HepG2 (cell line): ENCODE measurements around the gene CSTF2. TPM values are rescaled to one million over a fixed set of nuclear protein-coding genes. Genes with fewer than 3 reads are reported as not detected.

Experiments used
- GTF2F1 ChIP-seq: fragments of 150-350 bp; IDR thresholded peaks from 2 replicates; pipeline ENCODE4 v1.6.1; 2014; ENCODE audit warnings: low read length
- HDAC2 ChIP-seq: sonication (generic); formaldehyde crosslinking; IDR thresholded peaks from 2 replicates; pipeline ENCODE4 v1.4.0; 2020; ENCODE audit warnings: missing genetic modification reagents
- IRX3 ChIP-seq: sonication (generic); formaldehyde crosslinking; IDR thresholded peaks from 2 replicates; pipeline ENCODE4 v1.8.1; 2023; ENCODE audit warnings: mild to moderate bottlenecking, low read depth, missing genetic modification reagents, borderline replicate concordance
- MAFK ChIP-seq, 2 experiments: IDR thresholded peaks in 1 of 2; conservative IDR thresholded peaks in 1 of 2; 2 replicates each; pipeline ENCODE4 v1.6.1; 2011; ENCODE audit warnings: improper control_type of control experiment in 2 of 2, low read length in 2 of 2
- NFATC3 ChIP-seq: sonication (generic); formaldehyde crosslinking; IDR thresholded peaks from 2 replicates; pipeline ENCODE4 v1.5.1; 2020; ENCODE audit warnings: mild to moderate bottlenecking, missing genetic modification reagents
- SCMH1 ChIP-seq: sonication (generic); formaldehyde crosslinking; IDR thresholded peaks from 2 replicates; pipeline ENCODE4 v1.9.0; 2021; ENCODE audit warnings: missing genetic modification reagents, mild to moderate bottlenecking, borderline replicate concordance
- SETDB1 ChIP-seq: sonication (generic); formaldehyde crosslinking; IDR thresholded peaks from 2 replicates; pipeline ENCODE4 v1.5.1; 2020; ENCODE audit warnings: missing genetic modification reagents, mild to moderate bottlenecking, borderline replicate concordance
- ZIK1 ChIP-seq: sonication (generic); formaldehyde crosslinking; IDR thresholded peaks from 2 replicates; pipeline ENCODE4 v1.5.0; 2020; ENCODE audit warnings: mild to moderate bottlenecking, low read depth, missing genetic modification reagents, borderline replicate concordance
- ZNF33A ChIP-seq: sonication (generic); formaldehyde crosslinking; IDR thresholded peaks from 2 replicates; pipeline ENCODE4 v1.5.1; 2020; ENCODE audit warnings: missing genetic modification reagents, mild to moderate bottlenecking, moderate library complexity, borderline replicate concordance
- ZNF383 ChIP-seq: sonication (generic); formaldehyde crosslinking; IDR thresholded peaks from 2 replicates; pipeline ENCODE4 v1.4.0; 2020; ENCODE audit warnings: missing genetic modification reagents, mild to moderate bottlenecking, borderline replicate concordance
- ZNF614 ChIP-seq: IDR thresholded peaks from 2 replicates; pipeline ENCODE4 v1.6.1; 2018; ENCODE audit warnings: missing biosample characterization, missing genetic modification reagents, inconsistent platforms, borderline replicate concordance
- ZNF841 ChIP-seq: sonication (generic); formaldehyde crosslinking; IDR thresholded peaks from 2 replicates; pipeline ENCODE4 v1.8.1; 2023; ENCODE audit warnings: missing genetic modification reagents, borderline replicate concordance
- polyA plus RNA-seq, 8 experiments: library from polyadenylated mRNA; depleted of rRNA in 3 of 8; stranded (reverse) in 7 of 8; unstranded in 1 of 8; fragments of >200 nt; fragmentation: Illumina TruSeq in 4 of 8; extraction: Trizol in 4 of 8; gene quantifications; 2 replicates each; pipeline versions ENCODE4 v1.2.1 to v1.2.3, GENCODE V29; 2011 to 2016; ENCODE audit warnings: low read depth in 4 of 8, missing spikeins in 1 of 8, mixed read lengths in 1 of 8; ENCODE audit not compliant: insufficient read depth in 1 of 8
- total RNA-seq, 5 experiments: library from RNA; depleted of rRNA; stranded (reverse); fragments of >200 nt; fragmentation: Illumina TruSeq; extraction: Trizol; gene quantifications; 2 replicates each; pipeline ENCODE4 v1.2.3, GENCODE V29; 2016; ENCODE audit warnings: low read depth in 1 of 5
- TF ChIP-seq, protein P1 (sequence below): sonication (generic); formaldehyde crosslinking; IDR thresholded peaks from 2 replicates; pipeline ENCODE4 v1.5.0; 2020; ENCODE audit warnings: missing genetic modification reagents, mild to moderate bottlenecking, borderline replicate concordance
- TF ChIP-seq, protein P2 (sequence below): sonication (generic); formaldehyde crosslinking; conservative IDR thresholded peaks from 2 replicates; pipeline ENCODE4 v1.8.0; 2022; ENCODE audit warnings: mild to moderate bottlenecking, moderate library complexity, missing genetic modification reagents
- TF ChIP-seq, protein P3 (sequence below): sonication (generic); formaldehyde crosslinking; IDR thresholded peaks from 2 replicates; pipeline ENCODE4 v1.4.0; 2020; ENCODE audit warnings: mild to moderate bottlenecking, missing genetic modification reagents
- TF ChIP-seq, protein P4 (sequence below): sonication (generic); formaldehyde crosslinking; IDR thresholded peaks from 2 replicates; pipeline ENCODE4 v1.4.0; 2020; ENCODE audit warnings: mild to moderate bottlenecking, missing genetic modification reagents
- TF ChIP-seq, protein P5 (sequence below): sonication (generic); formaldehyde crosslinking; IDR thresholded peaks from 2 replicates; pipeline ENCODE4 v1.4.0; 2020; ENCODE audit warnings: missing genetic modification reagents
- TF ChIP-seq, protein P6 (sequence below): IDR thresholded peaks from 2 replicates; pipeline ENCODE4 v1.6.1; 2016; ENCODE audit warnings: missing compliant biosample characterization, missing genetic modification reagents, borderline replicate concordance

CSTF2 gene
- total and polyA plus RNA-seq, 2 of the 13 experiments (the other 11 are each of a cell fraction or from before 2014, with no cell fraction given) = 19.7 to 26.7 TPM

DNA sequence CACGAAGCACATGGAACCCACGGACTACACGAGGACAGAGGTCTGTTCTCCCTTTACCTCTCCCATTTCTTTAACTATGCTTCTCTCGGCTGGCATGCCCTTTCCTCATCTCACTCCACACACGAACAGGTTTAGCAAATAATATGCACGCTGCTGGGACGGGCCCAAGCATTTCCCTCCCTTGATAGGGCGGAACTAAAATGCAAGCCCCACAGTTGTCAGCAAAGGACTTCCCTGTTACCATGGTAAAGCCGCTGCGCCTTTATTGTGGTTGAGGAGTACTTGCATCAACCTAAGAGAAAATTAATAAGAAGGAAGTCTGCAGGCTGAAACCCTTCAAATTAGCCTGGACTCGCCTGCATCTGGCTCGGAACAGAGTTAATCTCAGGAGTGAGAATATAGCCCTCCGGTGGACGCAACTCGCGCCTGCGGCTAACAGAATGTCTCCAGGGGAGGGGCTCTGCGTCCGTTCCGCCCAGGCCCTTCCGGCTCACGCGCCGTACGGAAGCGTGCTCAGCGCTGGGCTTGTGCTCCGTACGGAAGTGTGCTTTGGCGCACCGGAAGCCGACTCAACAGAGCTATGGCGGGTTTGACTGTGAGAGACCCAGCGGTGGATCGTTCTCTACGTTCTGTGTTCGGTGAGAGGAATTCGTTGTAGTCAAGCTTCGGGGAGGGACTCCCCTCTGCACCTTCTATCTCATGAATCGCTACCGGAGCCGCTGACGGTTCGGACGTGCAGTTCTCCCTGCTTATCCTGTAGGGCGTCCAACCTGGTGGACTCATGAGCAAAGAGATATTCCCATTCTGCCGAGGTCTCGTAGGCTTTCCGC, at the start of gene CSTF2 (continued):
- TF ChIP-seq, protein P1, sequence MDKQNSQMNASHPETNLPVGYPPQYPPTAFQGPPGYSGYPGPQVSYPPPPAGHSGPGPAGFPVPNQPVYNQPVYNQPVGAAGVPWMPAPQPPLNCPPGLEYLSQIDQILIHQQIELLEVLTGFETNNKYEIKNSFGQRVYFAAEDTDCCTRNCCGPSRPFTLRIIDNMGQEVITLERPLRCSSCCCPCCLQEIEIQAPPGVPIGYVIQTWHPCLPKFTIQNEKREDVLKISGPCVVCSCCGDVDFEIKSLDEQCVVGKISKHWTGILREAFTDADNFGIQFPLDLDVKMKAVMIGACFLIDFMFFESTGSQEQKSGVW (CRISPR knock-in tag) = no peak
- TF ChIP-seq, protein P2, sequence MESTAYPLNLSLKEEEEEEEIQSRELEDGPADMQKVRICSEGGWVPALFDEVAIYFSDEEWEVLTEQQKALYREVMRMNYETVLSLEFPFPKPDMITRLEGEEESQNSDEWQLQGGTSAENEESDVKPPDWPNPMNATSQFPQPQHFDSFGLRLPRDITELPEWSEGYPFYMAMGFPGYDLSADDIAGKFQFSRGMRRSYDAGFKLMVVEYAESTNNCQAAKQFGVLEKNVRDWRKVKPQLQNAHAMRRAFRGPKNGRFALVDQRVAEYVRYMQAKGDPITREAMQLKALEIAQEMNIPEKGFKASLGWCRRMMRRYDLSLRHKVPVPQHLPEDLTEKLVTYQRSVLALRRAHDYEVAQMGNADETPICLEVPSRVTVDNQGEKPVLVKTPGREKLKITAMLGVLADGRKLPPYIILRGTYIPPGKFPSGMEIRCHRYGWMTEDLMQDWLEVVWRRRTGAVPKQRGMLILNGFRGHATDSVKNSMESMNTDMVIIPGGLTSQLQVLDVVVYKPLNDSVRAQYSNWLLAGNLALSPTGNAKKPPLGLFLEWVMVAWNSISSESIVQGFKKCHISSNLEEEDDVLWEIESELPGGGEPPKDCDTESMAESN = no peak
- TF ChIP-seq NFATC3 = no peak
- no peak for TF ChIP-seq ZNF841 (CRISPR knock-in tag)
- peak; percentile 54; the same call in 1 of the 2 replicates for TF ChIP-seq IRX3 (CRISPR knock-in tag)
- TF ChIP-seq, protein P3, sequence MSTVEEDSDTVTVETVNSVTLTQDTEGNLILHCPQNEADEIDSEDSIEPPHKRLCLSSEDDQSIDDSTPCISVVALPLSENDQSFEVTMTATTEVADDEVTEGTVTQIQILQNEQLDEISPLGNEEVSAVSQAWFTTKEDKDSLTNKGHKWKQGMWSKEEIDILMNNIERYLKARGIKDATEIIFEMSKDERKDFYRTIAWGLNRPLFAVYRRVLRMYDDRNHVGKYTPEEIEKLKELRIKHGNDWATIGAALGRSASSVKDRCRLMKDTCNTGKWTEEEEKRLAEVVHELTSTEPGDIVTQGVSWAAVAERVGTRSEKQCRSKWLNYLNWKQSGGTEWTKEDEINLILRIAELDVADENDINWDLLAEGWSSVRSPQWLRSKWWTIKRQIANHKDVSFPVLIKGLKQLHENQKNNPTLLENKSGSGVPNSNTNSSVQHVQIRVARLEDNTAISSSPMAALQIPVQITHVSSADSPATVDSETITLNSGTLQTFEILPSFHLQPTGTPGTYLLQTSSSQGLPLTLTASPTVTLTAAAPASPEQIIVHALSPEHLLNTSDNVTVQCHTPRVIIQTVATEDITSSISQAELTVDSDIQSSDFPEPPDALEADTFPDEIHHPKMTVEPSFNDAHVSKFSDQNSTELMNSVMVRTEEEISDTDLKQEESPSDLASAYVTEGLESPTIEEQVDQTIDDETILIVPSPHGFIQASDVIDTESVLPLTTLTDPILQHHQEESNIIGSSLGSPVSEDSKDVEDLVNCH (CRISPR knock-in tag) = no peak
- TF ChIP-seq MAFK (conservative IDR thresholded peaks at IDR 0.05 in 1 of 2, IDR thresholded peaks at IDR 0.05 in 1 of 2; ENCODE audit: low read length in 2 of 2) = no peak
- no peak for TF ChIP-seq ZNF383
- TF ChIP-seq SETDB1 = no peak
- peak; percentile 29; the same call in 1 of the 2 replicates for TF ChIP-seq HDAC2 (CRISPR knock-in tag)
- no peak for TF ChIP-seq GTF2F1
- no peak for TF ChIP-seq ZNF33A (CRISPR knock-in tag)
- TF ChIP-seq, protein P4, sequence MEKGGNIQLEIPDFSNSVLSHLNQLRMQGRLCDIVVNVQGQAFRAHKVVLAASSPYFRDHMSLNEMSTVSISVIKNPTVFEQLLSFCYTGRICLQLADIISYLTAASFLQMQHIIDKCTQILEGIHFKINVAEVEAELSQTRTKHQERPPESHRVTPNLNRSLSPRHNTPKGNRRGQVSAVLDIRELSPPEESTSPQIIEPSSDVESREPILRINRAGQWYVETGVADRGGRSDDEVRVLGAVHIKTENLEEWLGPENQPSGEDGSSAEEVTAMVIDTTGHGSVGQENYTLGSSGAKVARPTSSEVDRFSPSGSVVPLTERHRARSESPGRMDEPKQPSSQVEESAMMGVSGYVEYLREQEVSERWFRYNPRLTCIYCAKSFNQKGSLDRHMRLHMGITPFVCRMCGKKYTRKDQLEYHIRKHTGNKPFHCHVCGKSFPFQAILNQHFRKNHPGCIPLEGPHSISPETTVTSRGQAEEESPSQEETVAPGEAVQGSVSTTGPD = no peak
- TF ChIP-seq, protein P5, sequence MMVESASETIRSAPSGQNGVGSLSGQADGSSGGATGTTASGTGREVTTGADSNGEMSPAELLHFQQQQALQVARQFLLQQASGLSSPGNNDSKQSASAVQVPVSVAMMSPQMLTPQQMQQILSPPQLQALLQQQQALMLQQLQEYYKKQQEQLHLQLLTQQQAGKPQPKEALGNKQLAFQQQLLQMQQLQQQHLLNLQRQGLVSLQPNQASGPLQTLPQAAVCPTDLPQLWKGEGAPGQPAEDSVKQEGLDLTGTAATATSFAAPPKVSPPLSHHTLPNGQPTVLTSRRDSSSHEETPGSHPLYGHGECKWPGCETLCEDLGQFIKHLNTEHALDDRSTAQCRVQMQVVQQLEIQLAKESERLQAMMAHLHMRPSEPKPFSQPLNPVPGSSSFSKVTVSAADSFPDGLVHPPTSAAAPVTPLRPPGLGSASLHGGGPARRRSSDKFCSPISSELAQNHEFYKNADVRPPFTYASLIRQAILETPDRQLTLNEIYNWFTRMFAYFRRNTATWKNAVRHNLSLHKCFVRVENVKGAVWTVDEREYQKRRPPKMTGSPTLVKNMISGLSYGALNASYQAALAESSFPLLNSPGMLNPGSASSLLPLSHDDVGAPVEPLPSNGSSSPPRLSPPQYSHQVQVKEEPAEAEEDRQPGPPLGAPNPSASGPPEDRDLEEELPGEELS (CRISPR knock-in tag) = no peak
- TF ChIP-seq SCMH1 (CRISPR knock-in tag) = no peak
- no peak for TF ChIP-seq ZNF614 (CRISPR knock-in tag)
- no peak for TF ChIP-seq ZIK1
- TF ChIP-seq, protein P6, sequence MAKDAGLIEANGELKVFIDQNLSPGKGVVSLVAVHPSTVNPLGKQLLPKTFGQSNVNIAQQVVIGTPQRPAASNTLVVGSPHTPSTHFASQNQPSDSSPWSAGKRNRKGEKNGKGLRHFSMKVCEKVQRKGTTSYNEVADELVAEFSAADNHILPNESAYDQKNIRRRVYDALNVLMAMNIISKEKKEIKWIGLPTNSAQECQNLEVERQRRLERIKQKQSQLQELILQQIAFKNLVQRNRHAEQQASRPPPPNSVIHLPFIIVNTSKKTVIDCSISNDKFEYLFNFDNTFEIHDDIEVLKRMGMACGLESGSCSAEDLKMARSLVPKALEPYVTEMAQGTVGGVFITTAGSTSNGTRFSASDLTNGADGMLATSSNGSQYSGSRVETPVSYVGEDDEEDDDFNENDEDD (CRISPR knock-in tag) = peak; percentile 38; the same call in 1 of the 2 replicates
